GM18505 (cell line): ENCODE results near the gene HRH3.

Experiments used
- ATAC-seq: cut with Tn5 transposase; IDR thresholded peaks from one replicate; pipeline ENCODE4 v1.9.1; 2021; ENCODE audit not compliant: unreplicated experiment
- POLR2A ChIP-seq: IDR thresholded peaks from 4 replicates; pipeline ENCODE4 v1.6.1; 2011; ENCODE audit warnings: borderline replicate concordance; ENCODE audit not compliant: insufficient read depth, insufficient read length; ENCODE audit errors: extremely low read depth

The HRH3 gene

GRCh38 chr20:62214067-62214466 lies 6.0 kb downstream of the HRH3 start:
- TF ChIP-seq POLR2A, result no peak
- ATAC-seq, result no peak

DNA sequence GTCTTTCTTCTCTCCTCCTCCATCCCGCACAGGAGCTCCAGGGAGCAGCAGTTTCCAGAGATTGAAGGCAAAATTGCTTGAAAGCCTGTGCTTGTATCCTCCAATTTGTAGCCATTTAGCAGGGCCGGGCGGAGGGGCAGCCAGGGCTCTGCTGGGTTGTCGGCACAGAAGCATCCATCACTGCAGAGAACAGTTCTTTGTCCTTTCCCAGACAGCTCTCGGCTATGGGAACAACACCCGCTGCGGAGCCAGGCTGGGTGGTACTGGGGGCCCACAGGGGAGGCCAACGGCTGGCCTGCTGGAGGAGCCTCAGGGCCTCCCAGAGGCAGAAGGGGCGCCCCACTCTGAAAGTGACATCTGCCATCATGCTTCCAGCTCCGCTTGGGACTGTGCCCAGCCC lies 7.8 kb downstream of the HRH3 start:
- ATAC-seq, result no peak
- TF ChIP-seq POLR2A, result no peak

DNA sequence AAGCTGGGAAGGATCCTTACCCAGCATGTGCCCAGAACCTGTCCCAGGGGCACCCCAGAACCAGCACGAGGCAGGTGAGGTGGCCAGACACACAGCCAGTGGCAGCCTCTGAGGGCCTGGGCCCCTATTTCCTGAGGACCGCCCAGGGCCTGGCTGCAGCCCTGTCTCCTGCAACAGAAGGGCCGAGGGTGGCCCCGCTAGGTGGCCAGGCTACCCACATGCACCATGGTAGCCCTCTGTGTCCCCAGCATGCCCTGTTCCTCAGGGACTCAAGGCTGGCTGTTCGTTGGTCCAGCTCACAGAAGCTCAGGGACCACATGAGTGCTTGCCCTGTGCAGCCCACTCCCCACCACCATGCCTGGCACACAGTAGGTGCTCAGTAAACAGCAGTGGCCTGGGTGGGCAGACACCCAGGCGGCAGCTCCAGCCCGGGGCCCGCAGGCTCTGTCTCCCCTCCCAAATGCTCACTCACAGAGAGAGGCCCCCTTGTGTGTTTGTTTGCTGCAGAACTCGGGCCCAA lies 8.2 kb downstream of the HRH3 start:
- no peak for TF ChIP-seq POLR2A
- no peak for ATAC-seq

GRCh38 chr20:62211216-62211615 lies 8.9 kb downstream of the HRH3 start:
- no peak for TF ChIP-seq POLR2A
- ATAC-seq, result no peak

DNA sequence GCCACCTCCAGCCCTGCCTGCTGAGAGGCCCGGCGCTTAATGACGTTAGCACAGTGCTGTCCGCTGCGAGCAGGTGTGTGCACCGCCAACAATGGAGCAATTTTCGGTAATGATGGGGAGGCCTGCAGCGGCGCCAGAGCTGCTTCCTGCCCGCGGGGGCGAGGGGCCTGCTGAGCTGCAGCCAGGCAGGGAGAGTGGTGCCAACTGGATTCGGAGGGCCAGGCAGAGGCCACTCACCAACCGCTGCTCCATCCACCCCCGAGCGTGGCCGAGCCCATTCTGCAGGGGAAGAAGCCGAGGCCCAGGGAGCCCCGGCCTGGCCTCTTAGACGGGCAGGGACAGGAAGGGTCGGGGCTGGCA lies 9.6 kb downstream of the HRH3 start:
- TF ChIP-seq POLR2A, result no peak
- no peak for ATAC-seq

DNA sequence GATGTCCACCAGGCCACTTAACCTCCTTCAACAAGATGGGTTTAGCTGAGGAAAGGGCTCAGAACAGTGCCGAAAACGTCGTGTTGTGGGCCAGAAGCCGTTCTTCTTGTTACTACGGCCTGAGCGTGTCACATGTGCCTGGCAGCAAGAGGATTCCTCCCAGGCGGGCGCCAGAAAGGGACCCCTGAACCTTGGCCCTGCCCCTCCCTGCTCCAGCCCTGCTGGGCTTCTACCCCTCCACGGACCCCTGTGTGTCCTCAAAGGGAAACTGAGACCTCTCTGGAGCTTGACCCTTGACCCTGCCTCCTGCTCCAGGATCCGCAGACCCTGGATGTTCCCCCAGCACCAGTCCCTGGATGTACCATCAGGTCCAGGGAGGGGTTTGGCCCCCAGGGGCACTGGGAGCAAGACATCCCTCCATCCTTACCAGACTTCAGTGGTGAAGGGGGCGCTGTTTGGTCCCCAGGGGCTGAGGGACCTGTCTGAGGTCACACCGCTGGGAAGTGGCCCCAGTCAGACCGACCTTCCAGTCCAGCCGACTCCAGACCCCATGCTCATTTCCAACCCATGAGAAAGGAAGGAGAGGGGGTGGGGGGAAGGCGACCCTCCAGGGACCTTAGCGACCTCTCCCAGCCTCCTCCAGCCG lies 10.1 kb downstream of the HRH3 start:
- TF ChIP-seq POLR2A, result no peak
- ATAC-seq, result no peak

GRCh38 chr20:62208795-62209755 lies 11.0 kb downstream of the HRH3 start:
- ATAC-seq, result no peak
- no peak for TF ChIP-seq POLR2A

GRCh38 chr20:62208061-62208794 lies 11.8 kb downstream of the HRH3 start:
- no peak for ATAC-seq
- TF ChIP-seq POLR2A, result no peak

GRCh38 chr20:62206388-62206775 lies 13.7 kb downstream of the HRH3 start:
- no peak for ATAC-seq
- no peak for TF ChIP-seq POLR2A

DNA sequence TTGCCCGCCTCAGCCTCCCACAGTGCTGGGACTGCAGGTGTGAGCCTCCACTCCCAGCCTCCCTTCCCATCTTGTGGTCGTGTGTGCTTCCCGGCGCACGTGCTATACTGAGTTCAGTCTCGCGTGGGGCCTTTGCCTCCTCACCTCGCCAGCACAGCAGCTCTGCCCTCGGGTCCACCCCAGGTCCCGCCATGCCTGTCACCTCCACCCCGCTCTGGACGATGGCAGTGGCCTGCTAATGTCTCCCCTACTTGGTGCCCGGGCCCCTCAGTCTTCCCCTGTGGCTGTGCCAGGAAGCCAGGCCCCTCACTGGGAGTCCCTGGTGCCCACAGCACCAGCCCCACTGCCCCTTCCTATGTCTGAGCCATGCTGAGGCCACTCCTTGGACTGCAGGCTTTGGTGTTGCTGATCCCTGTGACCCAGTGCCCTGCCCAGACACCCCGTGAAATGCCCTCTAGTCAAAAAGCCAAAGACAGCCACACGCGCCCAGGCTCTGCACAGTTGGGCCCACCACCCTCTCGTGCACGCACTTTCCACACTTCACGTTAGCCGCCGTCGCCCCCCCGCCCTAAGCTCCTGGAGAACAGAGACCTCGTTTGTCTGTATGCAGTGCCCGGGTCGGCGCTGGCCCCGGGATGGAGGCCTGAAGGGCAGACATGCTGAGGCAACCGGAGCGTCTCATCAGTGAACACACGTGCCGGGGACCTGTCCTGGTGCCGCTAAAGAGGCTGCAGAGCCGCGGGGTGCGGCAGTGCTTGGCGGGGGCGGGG lies 14.3 kb downstream of the HRH3 start:
- ATAC-seq, result no peak
- TF ChIP-seq POLR2A, result no peak

DNA sequence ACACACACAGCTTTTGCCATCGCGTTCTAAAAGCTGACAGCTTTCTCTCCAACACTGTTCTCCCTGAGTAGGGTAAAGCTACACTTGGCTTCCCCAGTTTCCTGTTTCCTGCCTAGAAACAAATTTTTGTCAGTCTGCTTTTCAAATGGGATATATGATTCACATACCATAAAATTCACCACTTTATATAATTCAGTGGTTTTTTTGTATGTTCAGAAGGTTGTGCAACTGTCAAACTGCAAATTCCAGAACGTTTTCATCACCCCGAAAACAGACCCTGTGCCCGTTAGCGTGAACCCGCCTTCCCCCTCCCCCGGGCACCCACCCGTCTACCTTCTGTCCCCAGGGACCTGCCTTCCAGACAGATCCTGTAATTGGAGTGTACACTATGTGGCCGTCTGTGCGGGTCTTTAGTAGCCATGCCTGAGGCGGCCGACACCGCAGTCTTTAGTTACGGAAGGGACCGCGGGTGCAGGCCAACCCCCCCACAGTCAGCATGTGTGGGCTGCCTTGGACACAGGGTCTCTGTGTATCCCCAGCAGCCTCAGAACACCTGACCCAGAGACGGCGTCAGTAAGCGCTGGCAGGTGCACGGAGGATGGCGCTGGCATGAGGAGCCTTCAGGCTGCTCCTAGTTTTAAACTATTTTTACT lies 16.6 kb downstream of the HRH3 start:
- TF ChIP-seq POLR2A, result no peak
- ATAC-seq, result no peak

- no peak for ATAC-seq
- no peak for TF ChIP-seq POLR2A
These were observed 17.3 kb downstream of the HRH3 start for GRCh38 chr20:62202676-62203377.

DNA sequence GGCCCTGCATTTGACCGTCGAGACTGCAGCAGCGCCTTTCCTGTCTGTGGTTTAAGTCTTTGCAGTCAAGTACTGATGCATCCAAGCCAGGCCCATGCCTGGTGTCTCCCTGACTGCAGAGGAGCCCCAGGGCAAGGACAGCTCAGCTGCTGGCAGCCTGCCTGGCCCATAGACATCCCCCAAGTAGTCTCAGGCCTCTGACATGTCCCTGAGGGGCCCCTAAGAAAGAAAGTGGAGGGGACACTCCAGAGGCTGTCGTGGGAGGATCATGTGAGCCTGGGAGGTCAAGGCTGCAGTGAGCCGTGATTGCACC lies 18.0 kb downstream of the HRH3 start:
- ATAC-seq, result peak; percentile 30
- TF ChIP-seq POLR2A, result no peak
